Ascending aorta (tissue), 2 donors: Measurements from ENCODE around the gene KCTD11. TPM values are rescaled to one million over a fixed set of nuclear protein-coding genes. Genes with fewer than 3 reads are reported as not detected.

ENCODE experiments used
- DNase-seq, 2 donors: peaks; one replicate each; pipeline ENCODE4 v3.0.0-alpha.2; 2019; ENCODE audit warnings: low spot score in 2 of 2
- H3K27ac ChIP-seq, 2 donors: fragments of 200-600 bp; sonication (generic); one replicate each; pipeline ENCODE4 v1.5.1; 2016 to 2017; ENCODE audit warnings: mild to moderate bottlenecking in 1 of 2
- H3K27me3 ChIP-seq: fragments of 200-600 bp; sonication (generic); one replicate; pipeline ENCODE4 v1.5.1; 2017
- H3K36me3 ChIP-seq, 2 donors: fragments of 200-600 bp; sonication (generic); one replicate each; pipeline ENCODE4 v1.5.1; 2016
- H3K4me1 ChIP-seq, 2 donors: fragments of 200-600 bp; sonication (generic); one replicate each; pipeline ENCODE4 v1.5.1; 2016 to 2017; ENCODE audit warnings: mild to moderate bottlenecking in 1 of 2
- H3K4me3 ChIP-seq, 2 donors: fragments of 200-600 bp; sonication (generic); one replicate each; pipeline ENCODE4 v1.5.1; 2016 to 2017; ENCODE audit warnings: mild to moderate bottlenecking in 1 of 2
- H3K9me3 ChIP-seq, 2 donors: fragments of 200-600 bp; sonication (generic); one replicate each; pipeline ENCODE4 v1.5.1; 2016
- CTCF ChIP-seq, 3 experiments: fragments of 200-600 bp in 2 of 3; fragments of 450-650 bp in 1 of 3; sonication (generic) in 2 of 3; IDR thresholded peaks; one replicate each; pipeline ENCODE4 v1.5.1; 2016 to 2019; ENCODE audit warnings: antibody characterized with exemption in 3 of 3, mild to moderate bottlenecking in 1 of 3, moderate library complexity in 1 of 3
- intact Hi-C: fragments of 100-400 bp; cut with DNase I; formaldehyde crosslinking; loops from one replicate; pipeline ENCODE4 v1.15.1; 2023
- total RNA-seq: library from RNA; depleted of rRNA; stranded (reverse); fragments of >200 nt; gene quantifications from one replicate; pipeline ENCODE4 v1.1.0, GENCODE V29; 2016

KCTD11 gene
- total RNA-seq, 1 donor from 2014 or later, result 14.6 TPM

- Histone ChIP-seq H3K4me1 (peaks cover 0 to 22% of the 10 kb centered on the region in 2 donors), H3K4me3 (peak overlapping the region; percentile 69 to 85), H3K27me3 (no peaks in the 10 kb centered on the region), H3K9me3 (no peaks in the 10 kb centered on the region), H3K27ac (peak overlapping the region; percentile 87 to 92), H3K36me3 (no peaks in the 10 kb centered on the region)
- no peak for TF ChIP-seq CTCF (IDR thresholded peaks at IDR 0.05)
- intact Hi-C loops, result loop anchor here (1.0 to 10.0 kb wide), 2 partner anchors 73 to 281 kb away; partner anchors contain the start of genes TP53 and WRAP53
- DNase-seq, result no peak
Observed at GRCh38 chr17:7403727-7403976, 51.7 kb downstream of the KCTD11 start.

DNA sequence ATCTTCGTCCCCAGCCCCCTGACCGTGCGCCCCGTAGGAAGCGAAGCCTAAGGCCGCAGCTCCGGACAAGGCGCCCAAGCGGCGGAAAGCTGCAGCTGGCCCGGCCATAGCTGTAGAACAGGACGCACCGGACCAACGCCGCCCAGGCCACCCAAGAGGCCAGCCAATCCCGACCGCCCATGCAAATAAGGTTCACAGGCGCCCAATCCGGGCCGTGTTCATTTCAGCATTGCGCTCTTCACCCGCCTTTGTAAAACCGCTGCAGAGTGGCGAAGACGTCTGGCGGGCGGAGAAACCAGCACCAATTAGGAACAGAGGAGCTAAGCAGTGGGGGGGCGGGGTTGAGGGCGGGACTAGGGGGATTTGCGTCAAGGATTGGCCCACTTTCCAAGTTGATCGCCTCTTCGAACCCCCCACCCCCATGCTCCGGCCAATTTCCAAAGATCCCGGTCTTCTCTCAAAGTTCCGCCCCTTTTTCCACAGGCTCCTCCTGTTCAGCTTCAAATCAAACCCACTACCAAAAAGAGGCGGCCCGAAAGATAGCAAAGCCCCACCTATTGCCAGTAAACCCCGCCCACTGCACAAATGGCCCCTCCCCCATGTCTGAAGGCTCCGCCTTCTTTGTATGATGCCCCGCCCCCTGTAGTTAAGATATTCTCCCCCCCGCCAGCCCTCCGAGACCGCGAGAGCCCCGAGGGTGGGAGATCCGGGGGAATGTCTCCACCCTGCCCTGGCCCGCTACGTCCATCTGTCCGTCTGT is 52.2 kb downstream of the KCTD11 start, which contains the start of gene TMEM256:
Gene TMEM256 (minus strand): TSS at position 121 of the 760 bp plus-strand sequence. CDS start 13 bp downstream, at position 108.
- Histone ChIP-seq H3K4me3 (peak within 1 kb of the TSS; percentile 69 to 85), H3K27ac (peak within 1 kb of the TSS; percentile 89 to 92), H3K4me1 (peaks cover 0 to 22% of the 10 kb centered on the region in 2 donors), H3K9me3 (no peaks in the 10 kb centered on the region), H3K36me3 (peaks cover 0 to under 1% of the 10 kb centered on the region in 2 donors), H3K27me3 (no peaks in the 10 kb centered on the region)
- intact Hi-C loops, result loop anchor here (1.0 to 10.0 kb wide), 7 partner anchors 10 to 281 kb away; partner anchors contain the start of genes PLSCR3, POLR2A, SENP3 and TMEM102
- peak; percentile 97 to 100 for DNase-seq
- peak in 2 of 3 experiments; percentile 5 to 25 for TF ChIP-seq CTCF (IDR thresholded peaks at IDR 0.05)

Other genes with a start within 250 kb of the KCTD11 start
- gene ASGR2, start 237.3 kb upstream of the KCTD11 start, total RNA-seq, result not detected
- gene ASGR1, start 172.8 kb upstream of the KCTD11 start, total RNA-seq, result 3.9 TPM
- 34.9 TPM for gene DLG4, start 132.3 kb upstream of the KCTD11 start, total RNA-seq
- gene ACADVL, start 132.2 kb upstream of the KCTD11 start, total RNA-seq, result 1,048 TPM
- gene DVL2, start 117.6 kb upstream of the KCTD11 start, total RNA-seq, result 17.2 TPM
- gene PHF23, start 112.7 kb upstream of the KCTD11 start, total RNA-seq, result 13.3 TPM
- 422 TPM for gene GABARAP, start 109.7 kb upstream of the KCTD11 start, total RNA-seq
- 81.4 TPM for gene CTDNEP1, start 100.4 kb upstream of the KCTD11 start, total RNA-seq
- 106 TPM for gene ELP5, start 99.9 kb upstream of the KCTD11 start, total RNA-seq
- not detected for gene CLDN7, start 89.7 kb upstream of the KCTD11 start, total RNA-seq
- 4.9 TPM for gene SLC2A4, start 70.4 kb upstream of the KCTD11 start, total RNA-seq
- gene YBX2, start 57.5 kb upstream of the KCTD11 start, total RNA-seq, result not detected
- 248 TPM for gene EIF5A, start 44.5 kb upstream of the KCTD11 start, total RNA-seq
- 52.4 TPM for gene GPS2, start 36.8 kb upstream of the KCTD11 start, total RNA-seq
- gene NEURL4, start 22.8 kb upstream of the KCTD11 start, total RNA-seq, result 22.0 TPM
- gene ACAP1, start 15.6 kb upstream of the KCTD11 start, total RNA-seq, result 12.0 TPM
- not detected for gene TMEM95, start 3.0 kb downstream of the KCTD11 start, total RNA-seq
- 0.43 TPM for gene TNK1, start 28.9 kb downstream of the KCTD11 start, total RNA-seq
- gene PLSCR3, start 42.4 kb downstream of the KCTD11 start, total RNA-seq, result 297 TPM
- gene TMEM256, start 51.9 kb downstream of the KCTD11 start, total RNA-seq, result 241 TPM
- gene NLGN2, start 55.7 kb downstream of the KCTD11 start, total RNA-seq, result 34.3 TPM
- not detected for gene SPEM1, start 68.2 kb downstream of the KCTD11 start, total RNA-seq
- not detected for gene SPEM2, start 73.5 kb downstream of the KCTD11 start, total RNA-seq
- not detected for gene SPEM3, start 76.7 kb downstream of the KCTD11 start, total RNA-seq
- 20.4 TPM for gene TMEM102, start 83.3 kb downstream of the KCTD11 start, total RNA-seq
- 0.32 TPM for gene FGF11, start 87.3 kb downstream of the KCTD11 start, total RNA-seq
- gene CHRNB1, start 92.9 kb downstream of the KCTD11 start, total RNA-seq, result 5.0 TPM
- 67.9 TPM for gene ZBTB4, start 127.5 kb downstream of the KCTD11 start, total RNA-seq
- not detected for gene SLC35G6, start 129.3 kb downstream of the KCTD11 start, total RNA-seq
- 69.5 TPM for gene POLR2A, start 132.2 kb downstream of the KCTD11 start, total RNA-seq
- 88.6 TPM for gene TNFSF12, start 196.9 kb downstream of the KCTD11 start, total RNA-seq
- 17.5 TPM for gene TNFSF13, start 206.6 kb downstream of the KCTD11 start, total RNA-seq
- gene SENP3, start 209.8 kb downstream of the KCTD11 start, total RNA-seq, result 92.0 TPM
- gene CD68, start 227.5 kb downstream of the KCTD11 start, total RNA-seq, result 151 TPM
- gene MPDU1, start 231.7 kb downstream of the KCTD11 start, total RNA-seq, result 157 TPM
- not detected for gene SOX15, start 237.9 kb downstream of the KCTD11 start, total RNA-seq